Astrocyte of the spinal cord (primary cell): ENCODE measurements around the gene NDP.

ENCODE experiments used
- DNase-seq: peaks from one replicate; pipeline ENCODE4 v3.0.0; 2011; ENCODE audit warnings: low read depth, low spot score
- H3K4me3 ChIP-seq: 2 replicates; pipeline ENCODE4 v1.5.1; 2011; ENCODE audit warnings: low read depth, mild to moderate bottlenecking, low read length, moderate library complexity
- CTCF ChIP-seq: IDR thresholded peaks from 2 replicates; pipeline ENCODE4 v1.5.1; 2012; ENCODE audit warnings: low read depth, mild to moderate bottlenecking, low read length, inconsistent platforms
- in situ Hi-C: cut with HindIII; loops from 2 replicates; pipeline ENCODE4 v1.10.0; 2017; ENCODE audit warnings: low sequenced_read_pairs

Gene NDP

DNA sequence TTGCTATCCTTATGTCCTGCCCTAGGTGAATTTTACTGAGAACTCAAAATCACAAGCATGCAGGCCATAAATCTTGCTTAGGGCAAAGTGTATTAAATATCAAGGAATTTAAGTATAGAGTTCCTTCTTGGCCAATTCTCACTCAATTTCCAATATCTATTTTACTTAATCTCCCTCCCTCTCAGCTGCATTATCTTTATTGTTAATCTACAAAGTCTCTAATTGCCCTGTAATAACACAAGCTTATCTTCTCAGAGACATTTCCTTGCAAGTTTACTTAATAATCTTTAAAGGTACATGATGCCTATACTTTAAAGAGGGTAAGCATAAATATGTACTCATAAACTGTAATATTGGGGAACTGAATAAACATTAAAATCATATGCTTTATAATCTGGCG, 64.0 kb downstream of the NDP start:
- in situ Hi-C loops, result no loop called here
- TF ChIP-seq CTCF, result no peak
- no peak for DNase-seq
- no peak overlapping the region for H3K4me3 ChIP-seq

- H3K4me3 ChIP-seq, result no peak overlapping the region
- in situ Hi-C loops, result no loop called here
- DNase-seq, result no peak
- no peak for TF ChIP-seq CTCF
Measured at GRCh38 chrX:43899878-43900815, 73.0 kb downstream of the NDP start.
